Measurements from ENCODE around the gene FAM193A. TPM values are rescaled to one million over a fixed set of nuclear protein-coding genes. Genes with fewer than 3 reads are reported as not detected.
A peak's percentile ranks its signal among the peaks of the same experiment; 100 is the strongest.

Gene FAM193A
- total RNA-seq, 4 donors from 2014 or later = 16.7 to 18.9 (median 18.0) TPM

DNA sequence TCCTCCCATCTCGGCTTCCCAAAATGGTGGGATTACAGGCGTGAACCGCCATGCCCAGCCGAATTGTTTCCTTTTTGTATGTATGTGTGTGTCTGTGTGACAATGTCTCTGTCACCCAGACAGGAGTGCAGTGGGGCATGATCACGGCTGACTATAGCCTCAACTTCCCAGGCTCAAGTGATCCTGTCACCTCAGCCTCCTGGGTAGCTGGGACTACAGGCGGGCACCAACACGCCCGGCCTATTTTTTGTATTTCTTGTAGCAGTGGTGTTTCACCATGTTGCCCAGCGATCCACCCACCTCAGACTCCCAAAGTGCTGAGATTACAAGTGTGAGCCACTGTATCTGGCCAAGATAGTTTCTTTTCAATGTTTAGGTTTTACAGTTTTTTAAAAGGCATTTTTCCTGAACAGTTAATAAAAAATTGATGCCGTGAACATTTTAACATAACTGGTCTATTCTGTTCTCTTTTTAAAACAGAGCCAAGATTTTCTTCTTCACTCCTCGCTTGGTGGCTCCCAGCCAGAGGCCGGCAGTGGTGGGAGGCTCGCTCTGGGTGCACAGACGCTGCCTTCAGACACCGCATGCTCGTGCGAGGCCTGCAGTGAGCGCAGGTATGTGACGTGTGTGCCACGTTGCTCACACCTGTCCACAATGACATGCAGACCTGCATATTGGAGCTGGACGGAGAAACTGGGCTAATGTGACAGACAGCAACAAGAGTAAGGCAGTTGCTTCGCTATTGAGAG is 88.5 kb downstream of the FAM193A start:
- in situ Hi-C loops (cut with MboI; ENCODE audit: low sequenced_read_pairs in 4 of 4) (no loop called here), intact Hi-C loops (cut with DNase I; ENCODE audit: low total_unique reads) (no loop called here)
- ATAC-seq (no peak), DNase-seq (no peak)
- no peaks in the 10 kb centered on the region for H3K9me3 ChIP-seq
- H3K27me3 ChIP-seq = no peaks in the 10 kb centered on the region
- TF ChIP-seq, protein P1, sequence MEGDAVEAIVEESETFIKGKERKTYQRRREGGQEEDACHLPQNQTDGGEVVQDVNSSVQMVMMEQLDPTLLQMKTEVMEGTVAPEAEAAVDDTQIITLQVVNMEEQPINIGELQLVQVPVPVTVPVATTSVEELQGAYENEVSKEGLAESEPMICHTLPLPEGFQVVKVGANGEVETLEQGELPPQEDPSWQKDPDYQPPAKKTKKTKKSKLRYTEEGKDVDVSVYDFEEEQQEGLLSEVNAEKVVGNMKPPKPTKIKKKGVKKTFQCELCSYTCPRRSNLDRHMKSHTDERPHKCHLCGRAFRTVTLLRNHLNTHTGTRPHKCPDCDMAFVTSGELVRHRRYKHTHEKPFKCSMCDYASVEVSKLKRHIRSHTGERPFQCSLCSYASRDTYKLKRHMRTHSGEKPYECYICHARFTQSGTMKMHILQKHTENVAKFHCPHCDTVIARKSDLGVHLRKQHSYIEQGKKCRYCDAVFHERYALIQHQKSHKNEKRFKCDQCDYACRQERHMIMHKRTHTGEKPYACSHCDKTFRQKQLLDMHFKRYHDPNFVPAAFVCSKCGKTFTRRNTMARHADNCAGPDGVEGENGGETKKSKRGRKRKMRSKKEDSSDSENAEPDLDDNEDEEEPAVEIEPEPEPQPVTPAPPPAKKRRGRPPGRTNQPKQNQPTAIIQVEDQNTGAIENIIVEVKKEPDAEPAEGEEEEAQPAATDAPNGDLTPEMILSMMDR (IDR thresholded peaks at IDR 0.05 in 4 of 5, conservative IDR thresholded peaks at IDR 0.05 in 1 of 5) = no peak
- no peak for TF ChIP-seq POLR2A (IDR thresholded peaks at IDR 0.05)
- peaks cover 16 to 17% of the 10 kb centered on the region in 2 donors for H3K4me1 ChIP-seq
- H3K36me3 ChIP-seq = peaks cover 0 to 36% of the 10 kb centered on the region in 2 donors
- peak overlapping the region in 1 of 4 donors; percentile 31 for H3K27ac ChIP-seq
- H3K4me3 ChIP-seq = no peak overlapping the region

DNA sequence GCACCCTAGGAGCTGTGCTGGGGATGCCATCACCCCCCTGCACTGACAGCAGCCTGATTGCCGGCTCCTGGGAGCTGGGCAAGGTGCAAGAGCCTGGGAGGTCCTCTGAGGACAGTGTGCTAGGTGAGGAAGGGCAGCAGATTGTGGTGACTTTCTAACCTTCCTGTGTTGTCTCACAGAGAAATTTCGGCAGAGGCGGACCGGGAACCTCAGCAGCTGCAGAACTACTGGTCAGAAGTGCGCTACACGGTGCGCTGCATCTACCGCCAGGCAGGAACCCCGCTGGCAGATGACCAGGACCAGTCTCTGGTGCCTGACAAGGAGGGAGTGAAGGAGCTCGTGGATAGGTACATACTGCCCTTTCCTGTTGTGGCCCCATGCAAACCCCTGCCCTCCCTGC is 89.8 kb downstream of the FAM193A start:
- intact Hi-C loops (cut with DNase I; ENCODE audit: low total_unique reads) (no loop called here), in situ Hi-C loops (cut with MboI; ENCODE audit: low sequenced_read_pairs in 4 of 4) (no loop called here)
- Histone ChIP-seq H3K36me3 (peaks cover 0 to 41% of the 10 kb centered on the region in 2 donors), H3K4me1 (peaks cover 11 to 14% of the 10 kb centered on the region in 2 donors), H3K27ac (no peak overlapping the region), H3K9me3 (no peaks in the 10 kb centered on the region), H3K4me3 (no peak overlapping the region), H3K27me3 (no peaks in the 10 kb centered on the region)
- no peak for TF ChIP-seq POLR2A (IDR thresholded peaks at IDR 0.05)
- TF ChIP-seq, protein P1 (IDR thresholded peaks at IDR 0.05 in 4 of 5, conservative IDR thresholded peaks at IDR 0.05 in 1 of 5) = no peak
- no peak for ATAC-seq
- DNase-seq = no peak

DNA sequence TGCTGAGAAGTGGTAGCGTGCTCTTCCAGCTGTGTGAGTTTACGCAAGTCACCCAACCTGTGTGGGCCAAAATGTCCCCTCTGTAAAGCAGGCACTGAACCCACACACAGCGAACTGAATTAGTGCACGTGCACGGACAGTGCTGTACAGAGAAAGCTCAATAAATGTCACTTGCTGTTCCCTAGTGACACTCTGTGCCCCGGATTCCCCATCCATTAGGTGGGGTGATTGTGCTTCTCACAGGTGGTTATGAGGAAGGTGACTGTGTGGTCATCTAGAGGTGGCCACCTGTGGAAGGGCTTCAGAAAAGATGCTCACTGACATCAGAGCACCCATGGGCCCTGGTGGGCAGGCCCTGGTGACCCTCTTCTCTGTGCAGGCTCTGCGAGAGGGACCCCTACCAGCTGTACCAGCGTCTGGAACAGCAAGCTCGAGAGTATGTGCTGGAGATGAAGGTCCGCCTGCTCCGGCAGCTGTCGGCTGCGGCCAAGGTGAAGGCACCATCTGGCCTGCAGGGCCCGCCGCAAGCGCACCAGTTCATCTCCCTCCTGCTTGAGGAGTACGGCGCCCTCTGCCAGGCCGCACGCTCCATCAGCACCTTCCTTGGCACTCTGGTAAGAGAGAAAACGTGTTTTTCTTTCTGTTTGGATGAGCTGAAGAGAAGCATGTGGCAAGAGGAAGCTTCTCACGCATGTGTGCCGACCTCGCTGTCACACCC is 94.3 kb downstream of the FAM193A start:
- no peak for ATAC-seq
- in situ Hi-C loops (cut with MboI; ENCODE audit: low sequenced_read_pairs in 4 of 4) = no loop called here
- DNase-seq = no peak

DNA sequence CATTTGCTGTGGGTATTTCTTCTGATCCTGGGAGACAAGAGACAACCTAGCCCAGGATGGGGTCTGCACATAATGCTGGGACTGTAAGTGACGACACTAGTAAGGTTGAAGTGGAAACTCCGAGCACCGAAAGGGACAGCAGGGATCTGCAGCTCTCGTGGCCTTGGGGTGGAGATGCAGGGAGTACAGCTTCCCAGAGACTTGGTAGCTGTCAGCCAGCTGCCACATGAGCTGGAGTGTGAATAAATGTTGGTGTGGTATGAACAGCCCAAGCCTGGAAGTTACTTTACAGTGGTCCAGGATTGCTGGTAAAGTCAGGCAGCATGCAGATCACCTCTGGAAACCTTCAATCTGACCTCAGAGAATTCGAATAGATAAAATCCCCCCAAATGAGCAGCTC is 97.6 kb downstream of the FAM193A start:
- no peaks in the 10 kb centered on the region for H3K9me3 ChIP-seq
- H3K27me3 ChIP-seq = no peaks in the 10 kb centered on the region
- in situ Hi-C loops (cut with MboI; ENCODE audit: low sequenced_read_pairs in 4 of 4) (no loop called here), intact Hi-C loops (cut with DNase I; ENCODE audit: low total_unique reads) (no loop called here)
- H3K36me3 ChIP-seq = peaks cover 0 to 26% of the 10 kb centered on the region in 2 donors
- TF ChIP-seq, protein P1 (IDR thresholded peaks at IDR 0.05 in 4 of 5, conservative IDR thresholded peaks at IDR 0.05 in 1 of 5) = no peak
- TF ChIP-seq POLR2A (IDR thresholded peaks at IDR 0.05) = no peak
- DNase-seq (no peak), ATAC-seq (no peak)
- peaks cover 14% of the 10 kb centered on the region in 2 donors for H3K4me1 ChIP-seq
- H3K27ac ChIP-seq = no peak overlapping the region
- H3K4me3 ChIP-seq = no peak overlapping the region

More for the DNA sequence above, 94.3 kb downstream of the FAM193A start:
- no peaks in the 10 kb centered on the region for H3K27me3 ChIP-seq
- H3K27ac ChIP-seq = no peak overlapping the region
- no peaks in the 10 kb centered on the region for H3K4me1 ChIP-seq
- no peak for TF ChIP-seq POLR2A (IDR thresholded peaks at IDR 0.05)
- TF ChIP-seq, protein P1 (IDR thresholded peaks at IDR 0.05 in 4 of 5, conservative IDR thresholded peaks at IDR 0.05 in 1 of 5) = no peak
- H3K36me3 ChIP-seq = peaks cover 0 to 58% of the 10 kb centered on the region in 2 donors
- no peaks in the 10 kb centered on the region for H3K9me3 ChIP-seq
- H3K4me3 ChIP-seq = no peak overlapping the region
- intact Hi-C loops (cut with DNase I; ENCODE audit: low total_unique reads) = no loop called here

Data from gastrocnemius medialis (tissue), 4 donors.